Measurements from ENCODE around the gene GRAMD2B.

Gene GRAMD2B

DNA sequence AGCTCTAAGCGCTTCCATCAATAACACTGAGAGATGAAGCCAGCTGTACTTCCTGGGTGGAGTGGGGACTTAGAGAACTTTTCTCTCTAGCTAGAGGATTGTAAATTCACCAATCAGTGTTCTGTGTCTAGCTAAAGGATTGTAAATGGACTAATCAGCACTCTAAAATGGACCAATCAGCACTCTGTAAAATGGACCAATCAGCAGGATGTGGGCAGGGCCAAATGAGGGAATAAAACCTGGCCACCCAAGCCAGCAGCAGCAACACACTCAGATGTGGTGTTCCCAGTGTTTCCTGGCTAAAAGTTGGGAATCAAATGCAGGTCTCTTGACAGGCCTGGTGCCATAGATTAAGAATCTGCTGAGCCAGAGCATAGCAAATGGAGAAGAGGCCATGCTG, 111.3 kb downstream of the GRAMD2B start:
- Histone ChIP-seq H3K36me3 (ENCODE audit: control insufficient read depth, insufficient read depth, low read length) (no peaks in the 10 kb centered on the region), H3K4me1 (ENCODE audit: control insufficient read depth, insufficient read depth, low read length) (no peaks in the 10 kb centered on the region), H3K9ac (ENCODE audit: low read depth, low read length) (no peak overlapping the region), H3K9me3 (ENCODE audit: control insufficient read depth, insufficient read depth, low read length) (no peaks in the 10 kb centered on the region), H3K4me3 (ENCODE audit: low read depth, low read length) (no peak overlapping the region), H3K27me3 (ENCODE audit: control insufficient read depth, insufficient read depth, low read length) (no peaks in the 10 kb centered on the region)

DNA sequence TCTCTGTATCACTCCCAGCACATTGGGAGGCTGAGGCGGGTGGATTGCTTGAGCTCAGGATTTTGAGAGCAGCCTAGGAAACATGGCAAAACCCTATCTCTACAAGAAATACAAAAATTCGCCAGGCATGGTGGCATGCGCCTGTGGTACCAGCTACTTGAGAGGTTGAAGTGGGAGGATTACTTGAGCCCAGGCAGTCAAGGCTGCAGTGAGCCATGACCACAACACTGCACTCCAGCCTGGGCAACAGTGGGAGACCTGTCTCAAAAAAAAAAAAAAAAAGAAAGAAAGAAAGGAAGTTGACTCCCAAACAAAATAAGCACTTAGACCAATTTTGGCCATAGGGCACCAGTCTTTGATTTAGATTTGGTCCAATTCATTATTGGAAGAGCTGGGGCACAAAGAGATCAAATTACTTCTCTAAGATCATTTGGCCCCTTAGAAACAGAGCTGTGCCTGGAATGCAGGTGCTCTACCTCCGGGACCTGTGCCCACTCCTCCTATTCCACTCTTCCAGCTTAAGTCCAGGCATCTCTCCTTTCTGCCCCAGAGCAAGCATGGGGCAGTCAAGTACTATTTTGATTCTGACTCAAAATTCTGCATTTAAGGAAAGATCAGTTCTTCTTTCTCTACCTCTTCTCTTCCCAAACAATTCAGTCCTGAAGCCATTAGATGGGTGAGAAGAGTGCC, 112.8 kb downstream of the GRAMD2B start:
- Histone ChIP-seq H3K4me3 (ENCODE audit: low read depth, low read length) (no peak overlapping the region), H3K27me3 (ENCODE audit: control insufficient read depth, insufficient read depth, low read length) (no peaks in the 10 kb centered on the region), H3K36me3 (ENCODE audit: control insufficient read depth, insufficient read depth, low read length) (no peaks in the 10 kb centered on the region), H3K9ac (ENCODE audit: low read depth, low read length) (no peak overlapping the region), H3K4me1 (ENCODE audit: control insufficient read depth, insufficient read depth, low read length) (no peaks in the 10 kb centered on the region), H3K9me3 (ENCODE audit: control insufficient read depth, insufficient read depth, low read length) (no peaks in the 10 kb centered on the region)

DNA sequence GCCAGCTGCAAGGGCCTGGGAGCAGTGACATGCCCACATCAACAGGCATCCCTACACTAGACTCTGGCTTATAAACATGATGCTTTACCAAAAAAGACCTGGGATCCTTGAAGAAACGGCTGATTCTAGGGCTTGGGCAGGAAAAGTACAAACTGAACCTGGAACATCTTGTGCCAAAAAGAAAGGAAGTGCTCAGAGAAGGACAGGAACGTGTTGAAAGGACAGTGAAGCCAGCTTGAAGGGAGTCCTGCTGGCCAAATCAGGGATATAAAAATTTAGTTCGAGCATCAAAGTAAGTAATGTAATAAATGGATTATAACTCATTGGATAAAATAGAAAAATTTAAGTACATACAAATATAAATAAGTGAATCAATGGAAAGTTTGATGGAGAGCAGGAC, 113.7 kb downstream of the GRAMD2B start:
- H3K9ac ChIP-seq (ENCODE audit: low read depth, low read length): no peak overlapping the region
- H3K4me3 ChIP-seq (ENCODE audit: low read depth, low read length): no peak overlapping the region
- no peaks in the 10 kb centered on the region for H3K27me3 ChIP-seq (ENCODE audit: control insufficient read depth, insufficient read depth, low read length)
- H3K4me1 ChIP-seq (ENCODE audit: control insufficient read depth, insufficient read depth, low read length): no peaks in the 10 kb centered on the region
- no peaks in the 10 kb centered on the region for H3K9me3 ChIP-seq (ENCODE audit: control insufficient read depth, insufficient read depth, low read length)
- H3K36me3 ChIP-seq (ENCODE audit: control insufficient read depth, insufficient read depth, low read length): no peaks in the 10 kb centered on the region

DNA sequence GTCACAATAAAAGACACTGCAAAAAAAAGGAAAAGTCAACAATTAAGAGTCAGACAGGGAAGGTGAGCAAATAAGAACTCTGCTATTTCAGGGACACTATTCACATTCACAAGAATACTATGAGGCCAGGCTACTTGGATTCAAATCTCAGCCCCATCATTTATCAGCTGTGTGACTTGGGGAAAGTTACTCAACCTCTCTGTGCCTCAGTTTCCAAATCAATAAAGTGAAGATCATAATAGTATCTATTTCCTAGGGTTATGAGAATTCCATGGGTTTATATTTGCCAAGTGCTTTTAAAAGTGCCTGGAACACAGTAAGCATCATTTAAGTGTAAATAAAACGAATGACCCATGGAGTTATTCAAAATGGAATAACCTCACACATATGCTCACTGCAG, 115.4 kb downstream of the GRAMD2B start:
- Histone ChIP-seq H3K4me1 (ENCODE audit: control insufficient read depth, insufficient read depth, low read length) (no peaks in the 10 kb centered on the region), H3K4me3 (ENCODE audit: low read depth, low read length) (no peak overlapping the region), H3K9me3 (ENCODE audit: control insufficient read depth, insufficient read depth, low read length) (no peaks in the 10 kb centered on the region), H3K27me3 (ENCODE audit: control insufficient read depth, insufficient read depth, low read length) (no peaks in the 10 kb centered on the region), H3K9ac (ENCODE audit: low read depth, low read length) (no peak overlapping the region), H3K36me3 (ENCODE audit: control insufficient read depth, insufficient read depth, low read length) (no peaks in the 10 kb centered on the region)

DNA sequence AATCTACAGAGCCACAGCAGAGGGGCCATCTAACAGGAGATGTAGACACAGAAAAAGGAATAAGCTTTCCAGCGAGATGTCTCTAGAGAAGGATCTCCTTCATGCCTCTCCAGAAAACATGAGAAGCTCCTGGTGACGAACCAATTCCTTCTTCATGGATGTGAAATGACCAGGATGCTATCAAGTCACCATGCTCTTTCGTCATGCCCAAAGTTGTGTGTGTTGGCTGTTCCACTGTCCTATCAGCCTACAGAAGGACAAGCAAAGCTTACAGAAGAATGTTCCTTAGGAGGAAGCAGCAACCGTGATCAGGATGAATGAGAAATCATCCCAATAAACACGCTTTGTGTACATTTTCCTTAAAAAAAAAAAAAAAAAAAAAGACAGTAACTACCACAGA, 117.4 kb downstream of the GRAMD2B start:
- no peaks in the 10 kb centered on the region for H3K27me3 ChIP-seq (ENCODE audit: control insufficient read depth, insufficient read depth, low read length)
- H3K4me1 ChIP-seq (ENCODE audit: control insufficient read depth, insufficient read depth, low read length): no peaks in the 10 kb centered on the region
- H3K4me3 ChIP-seq (ENCODE audit: low read depth, low read length): no peak overlapping the region
- no peaks in the 10 kb centered on the region for H3K9me3 ChIP-seq (ENCODE audit: control insufficient read depth, insufficient read depth, low read length)
- H3K9ac ChIP-seq (ENCODE audit: low read depth, low read length): no peak overlapping the region
- H3K36me3 ChIP-seq (ENCODE audit: control insufficient read depth, insufficient read depth, low read length): peaks cover 2% of the 10 kb centered on the region

DNA sequence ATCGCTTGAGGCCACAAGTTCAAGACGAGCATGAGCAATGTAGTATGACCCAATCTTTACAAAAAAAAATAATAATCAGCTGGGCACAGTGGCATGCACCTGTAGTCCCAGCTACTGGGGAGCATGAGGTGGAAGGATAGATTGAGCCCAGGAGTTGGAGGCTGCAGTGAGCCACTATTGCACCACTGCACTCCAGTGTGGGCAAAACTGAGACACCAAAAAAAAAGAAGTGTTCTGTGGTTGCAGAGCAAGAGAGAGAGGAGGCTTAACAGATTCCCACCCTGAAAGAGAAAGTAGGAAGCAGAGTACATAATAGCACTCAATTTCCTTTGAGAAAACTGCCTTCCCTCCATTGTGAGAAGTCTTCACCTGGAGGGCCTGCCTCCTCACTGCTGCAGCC, 119.2 kb downstream of the GRAMD2B start:
- Histone ChIP-seq H3K9ac (ENCODE audit: low read depth, low read length) (no peak overlapping the region), H3K4me3 (ENCODE audit: low read depth, low read length) (no peak overlapping the region), H3K4me1 (ENCODE audit: control insufficient read depth, insufficient read depth, low read length) (no peaks in the 10 kb centered on the region), H3K27me3 (ENCODE audit: control insufficient read depth, insufficient read depth, low read length) (no peaks in the 10 kb centered on the region), H3K36me3 (ENCODE audit: control insufficient read depth, insufficient read depth, low read length) (peaks cover 14% of the 10 kb centered on the region), H3K9me3 (ENCODE audit: control insufficient read depth, insufficient read depth, low read length) (no peaks in the 10 kb centered on the region)

DNA sequence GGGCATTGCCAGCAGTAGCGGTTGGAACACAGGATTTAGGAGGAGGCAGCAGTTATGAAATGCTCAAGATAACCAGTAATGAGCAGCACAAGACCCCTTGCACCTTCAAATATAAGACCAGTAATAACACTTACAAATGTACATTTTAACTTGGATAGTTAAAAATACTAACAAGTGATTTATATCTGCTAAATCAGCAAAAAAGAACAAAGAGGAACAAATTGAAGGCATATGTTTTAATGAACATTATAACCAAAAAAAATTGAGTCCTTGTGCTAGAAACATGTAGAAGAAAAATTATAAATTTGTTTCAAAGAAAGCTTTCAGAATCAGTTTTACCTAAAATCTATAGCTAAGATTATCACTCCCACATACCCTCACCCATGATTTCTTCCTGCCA, 119.8 kb downstream of the GRAMD2B start:
- Histone ChIP-seq H3K9me3 (ENCODE audit: control insufficient read depth, insufficient read depth, low read length) (no peaks in the 10 kb centered on the region), H3K9ac (ENCODE audit: low read depth, low read length) (no peak overlapping the region), H3K36me3 (ENCODE audit: control insufficient read depth, insufficient read depth, low read length) (peaks cover 15% of the 10 kb centered on the region), H3K4me3 (ENCODE audit: low read depth, low read length) (no peak overlapping the region), H3K27me3 (ENCODE audit: control insufficient read depth, insufficient read depth, low read length) (no peaks in the 10 kb centered on the region), H3K4me1 (ENCODE audit: control insufficient read depth, insufficient read depth, low read length) (no peaks in the 10 kb centered on the region)

DNA sequence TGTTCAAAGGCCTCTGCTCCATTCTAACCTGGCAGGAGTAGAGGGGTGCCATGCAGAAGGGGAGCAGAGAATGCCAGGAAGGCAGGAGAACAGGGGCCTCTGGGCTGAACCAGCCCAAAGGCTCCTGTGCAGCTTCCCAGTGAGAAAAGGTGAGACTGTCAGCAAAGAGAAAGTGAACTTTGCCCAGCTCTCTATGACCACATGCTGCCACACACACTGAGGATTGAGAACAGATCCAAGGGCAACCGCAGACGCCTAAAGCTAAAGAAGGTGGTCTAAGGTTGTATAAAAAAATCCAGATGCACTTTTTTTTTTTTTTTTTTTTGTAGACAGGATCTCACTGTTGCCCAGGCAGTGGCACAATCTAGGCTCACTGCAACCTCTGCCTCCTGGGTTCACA, 120.5 kb downstream of the GRAMD2B start:
- H3K4me1 ChIP-seq (ENCODE audit: control insufficient read depth, insufficient read depth, low read length): no peaks in the 10 kb centered on the region
- no peak overlapping the region for H3K9ac ChIP-seq (ENCODE audit: low read depth, low read length)
- H3K36me3 ChIP-seq (ENCODE audit: control insufficient read depth, insufficient read depth, low read length): peaks cover 21% of the 10 kb centered on the region
- H3K4me3 ChIP-seq (ENCODE audit: low read depth, low read length): no peak overlapping the region
- H3K27me3 ChIP-seq (ENCODE audit: control insufficient read depth, insufficient read depth, low read length): no peaks in the 10 kb centered on the region
- no peaks in the 10 kb centered on the region for H3K9me3 ChIP-seq (ENCODE audit: control insufficient read depth, insufficient read depth, low read length)

All from iPS-15b (cell line).